Neural cell (in vitro differentiated cells): Measurements from ENCODE around the gene OTUB1.

ENCODE experiments used
- CTCF ChIP-seq: fragments of 450-650 bp; IDR thresholded peaks from 2 replicates; pipeline ENCODE4 v1.5.1; 2014; ENCODE audit warnings: antibody characterized with exemption, mild to moderate bottlenecking, moderate library complexity; ENCODE audit not compliant: poor library complexity, severe bottlenecking
- EP300 ChIP-seq: fragments of 450-650 bp; conservative IDR thresholded peaks from 2 replicates; pipeline ENCODE4 v1.6.1; 2014; ENCODE audit warnings: antibody characterized with exemption, mild to moderate bottlenecking, moderate library complexity; ENCODE audit not compliant: poor library complexity, severe bottlenecking
- EZH2 ChIP-seq: fragments of 200-600, 300-800 bp; shearing (Covaris generic), sonication (generic); IDR thresholded peaks from 2 replicates; pipeline ENCODE4 v1.6.1; 2014; ENCODE audit warnings: antibody characterized with exemption, low read length, borderline replicate concordance, mild to moderate bottlenecking; ENCODE audit not compliant: insufficient read depth, poor library complexity, severe bottlenecking
- SMC3 ChIP-seq: fragments of 450-650 bp; conservative IDR thresholded peaks from 2 replicates; pipeline ENCODE4 v1.6.1; 2014; ENCODE audit warnings: antibody characterized with exemption, mild to moderate bottlenecking, moderate library complexity; ENCODE audit not compliant: poor library complexity

GRCh38 chr11:63958008-63958407 lies 28.2 kb upstream of the OTUB1 start:
- TF ChIP-seq CTCF: no peak
- no peak for TF ChIP-seq EZH2
- TF ChIP-seq EP300: no peak
- TF ChIP-seq SMC3: no peak
